Ovary (tissue), 9 donors: ENCODE data around the gene CROCC. TPM values are rescaled to one million over a fixed set of nuclear protein-coding genes. Genes with fewer than 3 reads are reported as not detected.
"Not testable (repeated sequence)": the region's sequence is repeated elsewhere in the genome, so short reads cannot be mapped to it uniquely, and the experiment has no call there.

Source experiments
- DNase-seq, 5 donors: peaks; one replicate each; pipeline ENCODE4 v3.0.0-alpha.2; 2019 to 2020
- H3K27ac ChIP-seq, 2 donors: fragments of 200-600 bp; one replicate each; pipeline versions ENCODE4 v1.5.1 to v1.8.0; 2019 to 2022
- H3K27me3 ChIP-seq: fragments of 200-600 bp; one replicate; pipeline ENCODE4 v1.8.0; 2022
- H3K36me3 ChIP-seq: fragments of 200-600 bp; sonication (generic); one replicate; pipeline ENCODE4 v1.5.1; 2019
- H3K4me1 ChIP-seq: one replicate; pipeline ENCODE4 v1.8.1; 2013; ENCODE audit warnings: mild to moderate bottlenecking, moderate library complexity; ENCODE audit not compliant: insufficient read depth
- H3K4me3 ChIP-seq: fragments of 200-600 bp; sonication (generic); one replicate; pipeline ENCODE4 v1.5.1; 2017
- H3K9me3 ChIP-seq, 2 donors: fragments of 200-600 bp in 1 of 2; sonication (generic) in 1 of 2; one replicate each; pipeline versions ENCODE4 v1.5.1 to v1.8.1; 2013 to 2019; ENCODE audit warnings: mild to moderate bottlenecking in 1 of 2, moderate library complexity in 1 of 2
- EP300 ChIP-seq: sonication (generic); formaldehyde crosslinking; IDR thresholded peaks from one replicate; pipeline ENCODE4 v1.6.1; 2017; ENCODE audit warnings: antibody characterized with exemption
- POLR2A ChIP-seq: fragments of 450-650 bp; IDR thresholded peaks from one replicate; pipeline ENCODE4 v1.6.1; 2017; ENCODE audit warnings: antibody characterized with exemption, mild to moderate bottlenecking, moderate library complexity
- WGBS, 3 donors: extraction: QIAGEN DNeasy Blood & Tissue Kit in 1 of 3; methylation state at CpG; one replicate each; pipeline versions ENCODE4 v1.1.5 to v1.1.7; 2013 to 2017; 5-methylcytosine and 5-hydroxymethylcytosine counted together
- intact Hi-C, 4 donors: fragments of 100-400 bp; cut with DNase I; formaldehyde crosslinking; loops; one replicate each; pipeline versions ENCODE4 v1.11.0 to v1.15.1; 2022 to 2023
- polyA plus RNA-seq, 2 donors: library from polyadenylated mRNA; stranded (reverse); fragments of 200-250 nt in 1 of 2; fragments of 350-450 nt in 1 of 2; fragmentation: Illumina TruSeq in 1 of 2; extraction: RNeasy Lipid Tissue Mini Kit (QIAGEN cat#74804) in 1 of 2; gene quantifications; one replicate each; pipeline ENCODE4 v1.2.3, GENCODE V29; 2013 to 2014
- total RNA-seq, 7 donors: library from RNA; depleted of rRNA in 2 of 7; stranded (reverse); fragments of >200 nt in 2 of 7; fragmentation: NEBNext Ultra II Directional in 3 of 7; extraction: Animal tissue kit (Norgen Biotek cat#: 25700) in 3 of 7; gene quantifications; one replicate each; pipeline versions ENCODE4 v1.1.0 to v1.2.4, GENCODE V29; 2016 to 2023
- TF ChIP-seq, protein P1 (sequence below), 3 donors: fragments of 450-650 bp in 2 of 3; fragments of 200-600 bp in 1 of 3; IDR thresholded peaks; one replicate each; pipeline versions ENCODE4 v1.5.1 to v1.8.0; 2016 to 2022; ENCODE audit warnings: antibody characterized with exemption in 3 of 3, mild to moderate bottlenecking in 1 of 3
- donor health status: DM: no; HTN: no; CAD: no; lungs with moderate emphysema.
- donor health status: DM: no; HTN: no; CAD: no.
- donor health status: Bipolar disorder and iron deficiency.
- donor health status: DM: yes; HTN: yes; CAD: no.
- donor health status: DM: no; HTN: no; CAD: no.
- donor health status: DM: yes; HTN: yes; CAD: no.

Gene CROCC
- total and polyA plus RNA-seq, 9 donors: 1.7 to 49.1 (median 33.6) TPM

GRCh38 chr1:16882986-16883385 is 38.7 kb upstream of the CROCC start:
- H3K4me3 ChIP-seq: no peak overlapping the region
- 27 to 41% (median 31%) methylated on average over 4 of the region's 4 CpGs for WGBS, 3 donors
- H3K27ac ChIP-seq: no peak overlapping the region
- TF ChIP-seq POLR2A (no peak), EP300 (no peak)
- TF ChIP-seq, protein P1, sequence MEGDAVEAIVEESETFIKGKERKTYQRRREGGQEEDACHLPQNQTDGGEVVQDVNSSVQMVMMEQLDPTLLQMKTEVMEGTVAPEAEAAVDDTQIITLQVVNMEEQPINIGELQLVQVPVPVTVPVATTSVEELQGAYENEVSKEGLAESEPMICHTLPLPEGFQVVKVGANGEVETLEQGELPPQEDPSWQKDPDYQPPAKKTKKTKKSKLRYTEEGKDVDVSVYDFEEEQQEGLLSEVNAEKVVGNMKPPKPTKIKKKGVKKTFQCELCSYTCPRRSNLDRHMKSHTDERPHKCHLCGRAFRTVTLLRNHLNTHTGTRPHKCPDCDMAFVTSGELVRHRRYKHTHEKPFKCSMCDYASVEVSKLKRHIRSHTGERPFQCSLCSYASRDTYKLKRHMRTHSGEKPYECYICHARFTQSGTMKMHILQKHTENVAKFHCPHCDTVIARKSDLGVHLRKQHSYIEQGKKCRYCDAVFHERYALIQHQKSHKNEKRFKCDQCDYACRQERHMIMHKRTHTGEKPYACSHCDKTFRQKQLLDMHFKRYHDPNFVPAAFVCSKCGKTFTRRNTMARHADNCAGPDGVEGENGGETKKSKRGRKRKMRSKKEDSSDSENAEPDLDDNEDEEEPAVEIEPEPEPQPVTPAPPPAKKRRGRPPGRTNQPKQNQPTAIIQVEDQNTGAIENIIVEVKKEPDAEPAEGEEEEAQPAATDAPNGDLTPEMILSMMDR (IDR thresholded peaks at IDR 0.05): no peak
- H3K27me3 ChIP-seq: no peaks in the 10 kb centered on the region
- no peaks in the 10 kb centered on the region for H3K9me3 ChIP-seq
- no peaks in the 10 kb centered on the region for H3K36me3 ChIP-seq
- intact Hi-C loops: no loop called here
- H3K4me1 ChIP-seq: no peaks in the 10 kb centered on the region
- DNase-seq: no peak

DNA sequence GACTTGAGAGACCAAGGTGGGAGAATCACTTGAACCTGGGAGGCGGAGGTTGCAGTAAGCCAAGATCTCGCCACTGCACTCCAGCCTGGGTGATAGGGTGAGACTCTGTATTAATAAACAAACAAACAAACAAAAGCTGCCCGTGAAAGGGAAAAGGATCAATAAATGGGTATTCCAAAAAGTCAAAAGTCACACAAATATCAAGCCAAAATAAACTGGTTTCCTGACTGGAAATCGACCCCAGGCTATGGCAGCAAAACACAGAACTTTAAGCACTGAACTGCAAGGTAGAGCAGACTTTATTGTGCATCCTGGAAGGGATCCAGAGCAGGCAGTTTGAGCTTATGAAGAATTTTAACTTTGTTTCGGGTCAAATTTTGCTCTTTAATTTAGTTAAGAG is 37.2 kb upstream of the CROCC start:
- H3K9me3 ChIP-seq, intact Hi-C loops, DNase-seq, H3K36me3 ChIP-seq, H3K27ac ChIP-seq, H3K27me3 ChIP-seq, H3K4me3 ChIP-seq, H3K4me1 ChIP-seq: not testable (repeated sequence)
- 76 to 86% (median 85%) methylated on average over 5 of the region's 5 CpGs for WGBS, 3 donors

- no peak overlapping the region for H3K27ac ChIP-seq
- TF ChIP-seq, protein P1 (IDR thresholded peaks at IDR 0.05): no peak
- TF ChIP-seq POLR2A (no peak), EP300 (no peak)
- H3K4me1 ChIP-seq: no peaks in the 10 kb centered on the region
- H3K9me3 ChIP-seq: no peaks in the 10 kb centered on the region
- 89 to 93% (median 91%) methylated on average over 20 of the region's 20 CpGs for WGBS, 3 donors
- no peak for DNase-seq
- intact Hi-C loops: no loop called here
- no peak overlapping the region for H3K4me3 ChIP-seq
- H3K27me3 ChIP-seq: no peaks in the 10 kb centered on the region
- H3K36me3 ChIP-seq: no peaks in the 10 kb centered on the region
Measured at GRCh38 chr1:16886860-16887605, 34.7 kb upstream of the CROCC start.

GRCh38 chr1:16888860-16889816 is 32.6 kb upstream of the CROCC start:
- no peaks in the 10 kb centered on the region for H3K4me1 ChIP-seq
- H3K4me3 ChIP-seq: peak overlapping the region; percentile 57

GRCh38 chr1:16890539-16891021 is 31.2 kb upstream of the CROCC start:
- DNase-seq, H3K36me3 ChIP-seq, H3K4me3 ChIP-seq, H3K4me1 ChIP-seq, H3K9me3 ChIP-seq, intact Hi-C loops, H3K27me3 ChIP-seq, H3K27ac ChIP-seq: not testable (repeated sequence)
- 42 to 56% (median 43%) methylated on average over 5 of the region's 5 CpGs for WGBS, 3 donors

More at GRCh38 chr1:16888860-16889816, 32.6 kb upstream of the CROCC start:
- no peak for TF ChIP-seq POLR2A
- TF ChIP-seq, protein P1 (IDR thresholded peaks at IDR 0.05): peak in 2 of 3 donors; percentile 10 to 25
- Histone ChIP-seq H3K9me3 (no peaks in the 10 kb centered on the region), H3K27ac (peak overlapping the region; percentile 84 to 93), H3K36me3 (no peaks in the 10 kb centered on the region), H3K27me3 (no peaks in the 10 kb centered on the region)
- intact Hi-C loops: no loop called here
- 9 to 18% (median 15%) methylated on average over 63 of the region's 63 CpGs for WGBS, 3 donors
- DNase-seq: peak; percentile 77 to 90 (median 84)

- H3K9me3 ChIP-seq, H3K4me1 ChIP-seq, H3K4me3 ChIP-seq, H3K27me3 ChIP-seq, intact Hi-C loops, H3K36me3 ChIP-seq, DNase-seq, H3K27ac ChIP-seq: not testable (repeated sequence)
- WGBS, 3 donors: 37 to 44% (median 42%) methylated on average over 4 of the region's 4 CpGs
Measured at GRCh38 chr1:16891057-16891456, 30.7 kb upstream of the CROCC start.

DNA sequence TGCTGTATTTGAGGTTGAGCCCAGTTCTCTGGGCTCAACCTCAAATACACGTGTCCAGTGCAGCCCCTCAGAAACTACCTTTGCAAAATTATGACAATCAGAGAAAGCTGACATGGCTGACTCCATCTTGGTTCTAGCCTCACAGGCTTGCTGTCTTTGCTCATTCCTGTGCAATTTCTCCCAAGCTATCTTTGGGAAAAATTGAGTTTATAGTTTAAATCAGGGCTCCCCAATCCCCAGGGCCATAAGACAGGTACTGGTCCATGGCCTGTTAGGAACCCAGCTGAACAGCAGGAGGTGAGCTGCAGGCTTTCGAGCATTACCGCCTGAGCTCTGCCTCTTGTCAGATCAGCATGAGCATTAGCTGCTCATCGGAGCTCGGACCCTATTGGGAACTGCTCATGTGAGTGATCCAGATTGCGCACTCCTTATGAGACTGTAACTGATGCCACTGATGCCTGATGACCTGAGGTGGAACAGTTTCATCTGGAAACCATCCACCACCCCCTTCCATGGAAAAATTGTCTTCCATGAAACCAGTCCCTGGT is 28.7 kb upstream of the CROCC start:
- intact Hi-C loops, H3K4me3 ChIP-seq, H3K9me3 ChIP-seq, H3K36me3 ChIP-seq, DNase-seq, H3K27ac ChIP-seq, H3K27me3 ChIP-seq, H3K4me1 ChIP-seq: not testable (repeated sequence)
- 67 to 74% (median 70%) methylated on average over 6 of the region's 6 CpGs for WGBS, 3 donors

DNA sequence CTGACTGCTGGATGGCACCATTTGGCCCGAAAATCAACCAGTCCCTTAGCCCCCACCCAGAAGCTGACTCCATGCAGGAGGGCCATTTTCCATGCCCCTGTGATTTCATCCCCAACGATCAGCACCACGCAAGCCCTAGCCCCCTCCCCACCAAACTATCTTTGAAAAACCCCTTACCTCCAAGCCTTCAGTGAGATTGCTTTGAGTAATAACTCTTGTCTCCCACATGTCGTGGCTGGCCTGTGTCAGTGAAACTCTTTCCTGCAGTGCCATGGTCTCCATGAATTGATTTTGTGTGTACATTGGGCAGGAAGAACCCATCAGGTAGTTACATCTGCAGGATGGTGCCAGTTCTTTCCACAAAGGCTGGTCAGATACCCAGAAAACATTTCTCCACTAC is 27.9 kb upstream of the CROCC start:
- H3K27ac ChIP-seq, H3K4me3 ChIP-seq, DNase-seq, H3K27me3 ChIP-seq, intact Hi-C loops, H3K9me3 ChIP-seq, H3K4me1 ChIP-seq, H3K36me3 ChIP-seq: not testable (repeated sequence)
- WGBS, 3 donors: 71 to 88% (median 84%) methylated on average over 4 of the region's 4 CpGs
